Keratinocyte (primary cell): ENCODE measurements around the gene GLP2R. TPM values are rescaled to one million over a fixed set of nuclear protein-coding genes. Genes with fewer than 3 reads are reported as not detected.

ENCODE experiments used
- DNase-seq: peaks from one replicate; pipeline ENCODE4 v3.0.0-alpha.2; 2011; ENCODE audit warnings: low read depth, missing footprints, low spot score
- FAIRE-seq: peaks from 2 replicates; lab custom pipeline; 2011; peaks lifted over from hg19 to GRCh38; lab: Jason Lieb, UNC
- H2AFZ ChIP-seq: 2 replicates; pipeline ENCODE4 v1.6.0; 2012; ENCODE audit warnings: low read length, control low read depth, inconsistent platforms; ENCODE audit not compliant: control insufficient read depth
- H3K27ac ChIP-seq: 2 replicates; pipeline ENCODE4 v1.5.1; 2011; ENCODE audit warnings: low read length; ENCODE audit not compliant: control insufficient read depth, insufficient read depth
- H3K27me3 ChIP-seq: 3 replicates; pipeline ENCODE4 v1.6.0; 2011; ENCODE audit warnings: low read length; ENCODE audit not compliant: control insufficient read depth, insufficient read depth; ENCODE audit errors: extremely low read depth
- H3K36me3 ChIP-seq, 2 experiments: 2 replicates in 1 of 2; 3 replicates in 1 of 2; pipeline ENCODE4 v1.5.1; 2011; ENCODE audit warnings: low read length in 2 of 2, mild to moderate bottlenecking in 1 of 2; ENCODE audit not compliant: control insufficient read depth in 2 of 2, insufficient read depth in 2 of 2; ENCODE audit errors: extremely low read depth in 1 of 2
- H3K4me1 ChIP-seq: 3 replicates; pipeline ENCODE4 v1.5.1; 2011; ENCODE audit warnings: low read length; ENCODE audit not compliant: control insufficient read depth, insufficient read depth; ENCODE audit errors: extremely low read depth
- H3K4me2 ChIP-seq: 3 replicates; pipeline ENCODE4 v1.6.0; 2011; ENCODE audit warnings: low read depth, low read length; ENCODE audit not compliant: control insufficient read depth, insufficient read depth; ENCODE audit errors: extremely low read depth
- H3K4me3 ChIP-seq, 3 experiments: fragments of 200-600 bp in 1 of 3; sonication (generic) in 1 of 3; 2 replicates in 2 of 3; 3 replicates in 1 of 3; pipeline ENCODE4 v1.5.1; 2011 to 2016; ENCODE audit warnings: low read length in 3 of 3, mild to moderate bottlenecking in 3 of 3, control low read depth in 2 of 3, inconsistent platforms in 1 of 3, low read depth in 1 of 3, mixed read lengths in 1 of 3, mixed run types in 1 of 3, moderate library complexity in 1 of 3; ENCODE audit not compliant: control insufficient read depth in 2 of 3, insufficient read depth in 2 of 3; ENCODE audit errors: extremely low read depth in 1 of 3
- H3K79me2 ChIP-seq: 2 replicates; pipeline ENCODE4 v1.6.0; 2012; ENCODE audit warnings: low read length; ENCODE audit not compliant: control insufficient read depth, insufficient read depth
- H3K9ac ChIP-seq: 3 replicates; pipeline ENCODE4 v1.6.0; 2011; ENCODE audit warnings: low read length; ENCODE audit not compliant: control insufficient read depth, insufficient read depth; ENCODE audit errors: extremely low read depth
- H3K9me1 ChIP-seq: 3 replicates; pipeline ENCODE4 v1.6.0; 2011; ENCODE audit warnings: low read length; ENCODE audit not compliant: control insufficient read depth, insufficient read depth; ENCODE audit errors: extremely low read depth
- H3K9me3 ChIP-seq: 2 replicates; pipeline ENCODE4 v1.5.1; 2012; ENCODE audit warnings: low read depth, low read length; ENCODE audit not compliant: control insufficient read depth
- H4K20me1 ChIP-seq: 3 replicates; pipeline ENCODE4 v1.6.0; 2011; ENCODE audit warnings: low read length; ENCODE audit not compliant: control insufficient read depth, insufficient read depth; ENCODE audit errors: extremely low read depth
- EZH2 ChIP-seq: IDR thresholded peaks from one replicate; pipeline ENCODE4 v1.6.1; 2012; ENCODE audit warnings: inconsistent platforms, mild to moderate bottlenecking, low read length, moderate library complexity
- dilution Hi-C: fragments of 300-500 bp; cut with MboI; formaldehyde crosslinking; loops from one replicate; pipeline ENCODE4 v1.7.0; 2020; ENCODE audit warnings: low sequenced_read_pairs; ENCODE audit not compliant: extremely low pct_ligation_motif_present
- polyA plus RNA-seq, 5 experiments: library from polyadenylated mRNA; depleted of rRNA in 3 of 5; stranded (reverse) in 3 of 5; stranded (forward) in 1 of 5; unstranded in 1 of 5; fragments of >200 nt; gene quantifications; 1 replicate in 1 of 5; 2 replicates in 3 of 5; 3 replicates in 1 of 5; pipeline versions ENCODE4 v1.2.1 to v1.2.3, GENCODE V29; 2011 to 2012; ENCODE audit warnings: missing spikeins in 2 of 5, low read depth in 1 of 5, low replicate concordance in 1 of 5
- TF ChIP-seq, protein P1 (sequence below), 3 experiments: IDR thresholded peaks in 1 of 3; conservative IDR thresholded peaks in 1 of 3; optimal IDR thresholded peaks in 1 of 3; 2 replicates in 2 of 3; 3 replicates in 1 of 3; pipeline versions ENCODE3 to v1.5.1; 2011; ENCODE audit warnings: low read length in 3 of 3, mild to moderate bottlenecking in 3 of 3, moderate library complexity in 2 of 3, control low read depth in 1 of 3, inconsistent platforms in 1 of 3; ENCODE audit not compliant: insufficient read depth in 2 of 3; ENCODE audit errors: extremely low read depth in 1 of 3

GLP2R gene
- polyA plus RNA-seq, 1 donor (not counting 4 experiments of a cell fraction or from before 2014, with no cell fraction given): not detected

DNA sequence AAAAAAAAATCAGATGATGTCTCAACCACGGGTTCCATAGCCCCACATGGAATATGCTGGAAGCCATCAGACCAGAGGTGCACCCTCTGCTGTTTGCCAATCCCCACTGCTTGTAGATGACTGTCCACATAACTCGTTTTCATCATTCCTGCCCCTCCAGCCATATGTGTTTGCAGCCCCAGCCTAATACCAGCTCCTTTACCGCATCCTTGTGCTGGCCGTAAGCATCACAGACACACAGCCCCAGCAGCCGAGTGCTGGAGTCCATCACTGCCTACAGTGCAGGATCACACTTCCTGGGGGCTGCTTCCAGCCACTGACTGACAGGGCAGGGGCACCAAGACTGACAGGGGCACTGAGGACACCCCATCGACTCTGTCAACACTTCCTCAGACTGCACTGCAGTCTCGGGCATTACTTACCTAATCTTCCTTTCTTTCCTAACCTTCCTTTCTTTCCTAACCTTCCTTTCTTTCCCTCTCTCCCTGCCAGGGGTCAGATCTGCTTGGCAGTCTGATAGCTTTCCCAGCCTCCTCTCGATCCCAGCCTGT lies 74.4 kb downstream of the GLP2R start:
- Histone ChIP-seq H3K9ac (no peak overlapping the region), H3K27ac (no peak overlapping the region), H3K79me2 (no peaks in the 10 kb centered on the region), H3K36me3 (no peaks in the 10 kb centered on the region), H4K20me1 (no peaks in the 10 kb centered on the region), H3K27me3 (no peaks in the 10 kb centered on the region), H3K9me1 (no peaks in the 10 kb centered on the region), H3K4me2 (no peak overlapping the region), H3K9me3 (peaks cover 2% of the 10 kb centered on the region), H2AFZ (no peak overlapping the region), H3K4me1 (no peaks in the 10 kb centered on the region), H3K4me3 (no peak overlapping the region)
- dilution Hi-C loops: no loop called here
- TF ChIP-seq, protein P1, sequence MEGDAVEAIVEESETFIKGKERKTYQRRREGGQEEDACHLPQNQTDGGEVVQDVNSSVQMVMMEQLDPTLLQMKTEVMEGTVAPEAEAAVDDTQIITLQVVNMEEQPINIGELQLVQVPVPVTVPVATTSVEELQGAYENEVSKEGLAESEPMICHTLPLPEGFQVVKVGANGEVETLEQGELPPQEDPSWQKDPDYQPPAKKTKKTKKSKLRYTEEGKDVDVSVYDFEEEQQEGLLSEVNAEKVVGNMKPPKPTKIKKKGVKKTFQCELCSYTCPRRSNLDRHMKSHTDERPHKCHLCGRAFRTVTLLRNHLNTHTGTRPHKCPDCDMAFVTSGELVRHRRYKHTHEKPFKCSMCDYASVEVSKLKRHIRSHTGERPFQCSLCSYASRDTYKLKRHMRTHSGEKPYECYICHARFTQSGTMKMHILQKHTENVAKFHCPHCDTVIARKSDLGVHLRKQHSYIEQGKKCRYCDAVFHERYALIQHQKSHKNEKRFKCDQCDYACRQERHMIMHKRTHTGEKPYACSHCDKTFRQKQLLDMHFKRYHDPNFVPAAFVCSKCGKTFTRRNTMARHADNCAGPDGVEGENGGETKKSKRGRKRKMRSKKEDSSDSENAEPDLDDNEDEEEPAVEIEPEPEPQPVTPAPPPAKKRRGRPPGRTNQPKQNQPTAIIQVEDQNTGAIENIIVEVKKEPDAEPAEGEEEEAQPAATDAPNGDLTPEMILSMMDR (optimal IDR thresholded peaks at IDR 0.05 in 1 of 3, IDR thresholded peaks at IDR 0.05 in 1 of 3, conservative IDR thresholded peaks at IDR 0.05 in 1 of 3; ENCODE audit: extremely low read depth in 1 of 3, insufficient read depth in 2 of 3, low read length in 3 of 3): no peak
- DNase-seq: no peak
- FAIRE-seq: no peak

DNA sequence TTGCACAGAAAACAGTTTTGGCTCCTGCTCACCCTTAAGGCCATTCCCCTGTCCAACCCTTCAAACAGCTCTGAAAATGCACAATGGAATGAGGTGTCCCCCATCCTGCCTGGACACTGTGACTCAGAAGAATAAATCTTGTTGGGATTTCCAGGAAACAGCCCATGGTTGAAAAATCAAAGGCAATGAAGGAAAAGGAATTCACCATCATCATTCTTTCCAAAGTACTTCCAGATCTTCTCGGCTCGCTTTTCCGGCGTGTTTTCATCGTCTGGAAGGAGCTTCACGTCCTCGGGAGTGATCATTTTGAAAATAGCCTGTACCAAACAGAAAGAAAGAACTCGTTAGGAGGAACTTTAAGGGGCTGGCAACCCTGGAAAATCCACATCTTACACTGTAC lies 75.1 kb downstream of the GLP2R start:
- no peaks in the 10 kb centered on the region for H4K20me1 ChIP-seq
- DNase-seq: no peak
- no peak overlapping the region for H3K4me2 ChIP-seq
- no peaks in the 10 kb centered on the region for H3K79me2 ChIP-seq
- H3K27me3 ChIP-seq: no peaks in the 10 kb centered on the region
- no peak overlapping the region for H3K27ac ChIP-seq
- dilution Hi-C loops: no loop called here
- no peak for TF ChIP-seq EZH2
- TF ChIP-seq, protein P1 (optimal IDR thresholded peaks at IDR 0.05 in 1 of 3, IDR thresholded peaks at IDR 0.05 in 1 of 3, conservative IDR thresholded peaks at IDR 0.05 in 1 of 3; ENCODE audit: extremely low read depth in 1 of 3, insufficient read depth in 2 of 3, low read length in 3 of 3): no peak
- H3K9ac ChIP-seq: no peak overlapping the region
- no peaks in the 10 kb centered on the region for H3K36me3 ChIP-seq
- peaks cover 2% of the 10 kb centered on the region for H3K9me3 ChIP-seq
- no peak for FAIRE-seq
- no peaks in the 10 kb centered on the region for H3K4me1 ChIP-seq
- no peaks in the 10 kb centered on the region for H3K9me1 ChIP-seq
- no peak overlapping the region for H3K4me3 ChIP-seq
- no peak overlapping the region for H2AFZ ChIP-seq
